Stomach (tissue), 4 donors: ENCODE data around the gene PLCH1.

Source experiments
- POLR2A ChIP-seq, 4 donors: fragments of 450-650 bp; IDR thresholded peaks; one replicate each; pipeline ENCODE4 v1.6.1; 2016; ENCODE audit warnings: antibody characterized with exemption in 4 of 4, control low read depth in 2 of 4, mild to moderate bottlenecking in 1 of 4, moderate library complexity in 1 of 4
- TF ChIP-seq, protein P1 (sequence below), 7 experiments: fragments of 450-650 bp in 4 of 7; fragments of 200-600 bp in 3 of 7; sonication (generic) in 3 of 7; IDR thresholded peaks; one replicate each; pipeline ENCODE4 v1.5.1; 2016 to 2019; ENCODE audit warnings: antibody characterized with exemption in 7 of 7, control low read depth in 2 of 7, mild to moderate bottlenecking in 1 of 7

DNA sequence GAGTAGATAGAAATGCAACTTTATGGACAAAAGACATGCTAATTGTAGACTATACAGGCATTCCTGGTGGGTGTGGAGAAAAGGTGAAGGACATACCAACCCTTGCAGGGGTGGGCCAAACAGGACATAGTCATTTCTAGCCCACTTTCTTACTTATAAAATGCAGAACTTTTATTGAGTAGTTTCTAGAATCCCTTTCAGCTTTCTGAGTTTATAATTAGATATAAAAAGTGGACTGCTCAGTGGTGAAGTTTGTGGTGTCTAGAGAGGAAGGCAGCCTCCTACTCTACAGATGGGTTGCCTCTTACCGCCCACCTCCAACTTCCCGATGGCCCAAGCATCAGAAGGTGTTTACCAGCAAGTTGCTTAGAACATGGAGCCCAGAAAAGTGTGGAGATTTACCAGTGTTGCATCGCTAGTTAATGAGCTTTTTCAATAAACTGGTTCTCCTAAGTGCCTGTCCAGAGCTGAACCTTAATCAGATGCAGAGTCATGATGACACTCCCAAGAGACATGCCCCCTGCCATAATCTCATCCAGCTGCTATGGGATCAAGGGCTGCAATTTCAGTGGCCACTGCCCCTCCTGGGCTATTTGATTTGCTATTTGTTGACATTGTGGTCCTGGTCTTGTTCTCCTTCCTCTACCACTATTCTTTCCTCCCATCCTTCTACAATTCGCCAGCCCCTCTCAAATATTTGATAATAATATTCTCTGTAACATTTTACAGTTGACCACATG lies 373.9 kb downstream of the PLCH1 start:
- TF ChIP-seq, protein P1, sequence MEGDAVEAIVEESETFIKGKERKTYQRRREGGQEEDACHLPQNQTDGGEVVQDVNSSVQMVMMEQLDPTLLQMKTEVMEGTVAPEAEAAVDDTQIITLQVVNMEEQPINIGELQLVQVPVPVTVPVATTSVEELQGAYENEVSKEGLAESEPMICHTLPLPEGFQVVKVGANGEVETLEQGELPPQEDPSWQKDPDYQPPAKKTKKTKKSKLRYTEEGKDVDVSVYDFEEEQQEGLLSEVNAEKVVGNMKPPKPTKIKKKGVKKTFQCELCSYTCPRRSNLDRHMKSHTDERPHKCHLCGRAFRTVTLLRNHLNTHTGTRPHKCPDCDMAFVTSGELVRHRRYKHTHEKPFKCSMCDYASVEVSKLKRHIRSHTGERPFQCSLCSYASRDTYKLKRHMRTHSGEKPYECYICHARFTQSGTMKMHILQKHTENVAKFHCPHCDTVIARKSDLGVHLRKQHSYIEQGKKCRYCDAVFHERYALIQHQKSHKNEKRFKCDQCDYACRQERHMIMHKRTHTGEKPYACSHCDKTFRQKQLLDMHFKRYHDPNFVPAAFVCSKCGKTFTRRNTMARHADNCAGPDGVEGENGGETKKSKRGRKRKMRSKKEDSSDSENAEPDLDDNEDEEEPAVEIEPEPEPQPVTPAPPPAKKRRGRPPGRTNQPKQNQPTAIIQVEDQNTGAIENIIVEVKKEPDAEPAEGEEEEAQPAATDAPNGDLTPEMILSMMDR (IDR thresholded peaks at IDR 0.05), result no peak
- no peak for TF ChIP-seq POLR2A (IDR thresholded peaks at IDR 0.05)
